ENCODE measurements around the gene COP1.

GRCh38 chr1:176178316-176178715, 28.8 kb downstream of the COP1 start:
- TF ChIP-seq CTCF (IDR thresholded peaks at IDR 0.05) = no peak
- no peak for TF ChIP-seq POLR2A (IDR thresholded peaks at IDR 0.05)
- TF ChIP-seq EP300 (IDR thresholded peaks at IDR 0.05) = no peak

All from tibial nerve (tissue), 4 donors.